CD4-positive, alpha-beta T cell treated with Interleukin-1 beta for 1 hour (primary cell): ENCODE measurements around the gene GALNT3.

Experiments used
- DNase-seq, 2 donors: peaks; one replicate each; pipeline ENCODE4 v3.0.0-alpha.2; 2020 to 2022

Gene GALNT3

GRCh38 chr2:165793779-165794535, at the start of gene GALNT3:
Gene GALNT3, minus strand, starts transcription at chr2:165794247. Its CDS starts 23,547 bp downstream, at chr2:165770700.
- peak; percentile 34 to 51 for DNase-seq

- DNase-seq, result no peak
Measured at GRCh38 chr2:165843351-165843750, 49.3 kb upstream of the GALNT3 start.

DNA sequence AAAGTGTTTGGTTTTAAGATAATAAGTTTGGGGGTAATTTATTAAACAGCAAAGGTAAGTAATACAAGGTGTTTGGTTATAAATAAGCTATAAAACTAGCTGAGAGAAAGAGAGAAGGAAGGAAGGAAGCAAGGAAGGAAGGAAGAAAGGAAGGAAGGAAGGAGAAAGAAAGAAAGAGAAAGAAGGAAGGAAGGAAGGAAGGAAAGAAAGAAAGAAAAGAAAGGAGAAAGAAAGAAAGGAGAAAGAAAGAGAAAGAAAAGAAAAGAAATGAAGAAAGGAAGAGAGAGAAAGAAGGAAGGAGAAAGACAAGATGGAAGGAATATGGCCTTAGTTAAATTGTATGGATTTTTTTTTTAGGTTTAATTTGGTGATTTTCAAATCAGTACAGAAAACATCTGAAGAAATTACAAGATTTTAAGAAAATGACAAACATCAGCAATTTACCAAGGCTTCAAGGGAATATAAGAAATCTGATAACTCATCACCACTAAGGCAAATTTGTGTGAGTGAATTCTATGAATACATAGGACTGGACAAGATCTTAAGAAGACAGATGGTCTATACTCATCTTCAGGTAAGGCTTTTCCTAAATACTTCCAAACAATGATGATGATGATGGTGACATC, 46.4 kb upstream of the GALNT3 start:
- no peak for DNase-seq

GRCh38 chr2:165839610-165840009, 45.6 kb upstream of the GALNT3 start:
- DNase-seq, result no peak

- DNase-seq, result no peak
Measured at GRCh38 chr2:165837122-165837521, 43.1 kb upstream of the GALNT3 start.

DNA sequence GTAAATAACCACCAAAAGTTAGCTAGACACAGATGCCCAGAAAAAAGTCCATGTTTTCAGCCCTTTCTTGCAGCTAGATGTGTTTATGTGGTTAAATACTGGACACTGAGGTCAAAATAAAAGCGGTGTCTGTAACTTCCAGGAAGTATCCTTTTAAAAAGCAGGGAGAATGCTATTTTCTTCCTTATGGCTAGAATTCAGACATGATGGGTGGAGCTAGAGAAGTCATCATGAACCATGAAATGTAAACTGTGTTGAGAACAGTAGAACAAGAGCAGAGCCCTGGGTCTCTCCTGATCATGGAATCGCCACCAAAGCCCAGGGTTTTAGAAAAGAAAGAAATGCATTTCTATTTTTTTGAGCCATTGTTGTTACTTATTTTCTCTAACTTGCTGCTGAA, 41.3 kb upstream of the GALNT3 start:
- DNase-seq, result no peak

DNA sequence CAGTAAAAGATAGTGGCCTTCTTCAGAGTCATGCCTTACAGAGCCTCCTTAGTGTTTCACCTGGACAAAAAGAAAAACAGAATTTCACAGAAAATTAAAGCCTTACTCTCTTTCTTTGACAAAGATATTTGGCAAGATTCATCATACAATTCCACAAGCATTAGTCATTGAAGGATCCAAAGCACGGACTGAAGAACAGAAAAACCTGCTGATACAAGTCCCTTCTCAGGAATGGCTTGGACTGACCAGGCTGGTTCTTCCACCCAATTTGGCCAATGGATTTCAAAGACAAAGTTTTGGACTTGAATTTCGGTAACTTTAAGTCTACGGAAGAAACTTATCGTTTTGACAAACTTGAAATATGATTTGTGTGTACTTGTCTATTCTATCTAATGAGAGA, 39.1 kb upstream of the GALNT3 start:
- DNase-seq, result no peak

GRCh38 chr2:165827921-165828276, 33.9 kb upstream of the GALNT3 start:
- no peak for DNase-seq

- DNase-seq, result no peak
Measured at GRCh38 chr2:165827016-165827920, 33.2 kb upstream of the GALNT3 start.

DNA sequence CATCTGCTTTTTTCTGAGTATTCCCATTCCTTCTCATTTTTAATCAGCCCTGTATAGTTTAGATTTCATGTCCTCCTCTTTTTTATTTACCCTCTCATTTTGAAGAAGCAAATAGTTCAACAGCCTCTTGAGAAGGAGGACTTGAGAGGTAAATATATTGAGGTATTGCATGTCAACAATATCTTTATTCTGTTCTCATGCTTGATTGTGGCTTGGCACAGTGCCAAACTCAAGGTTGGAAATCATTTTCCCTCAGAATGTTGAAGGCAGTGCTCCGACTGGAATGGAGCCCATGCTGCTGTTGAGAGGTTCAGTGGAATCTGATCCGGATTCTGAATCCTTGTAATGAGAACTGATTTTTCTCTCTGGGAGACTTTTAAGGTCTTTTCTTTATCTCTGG, 31.0 kb upstream of the GALNT3 start:
- no peak for DNase-seq

- DNase-seq, result no peak
Measured at GRCh38 chr2:165820296-165820695, 26.2 kb upstream of the GALNT3 start.

DNA sequence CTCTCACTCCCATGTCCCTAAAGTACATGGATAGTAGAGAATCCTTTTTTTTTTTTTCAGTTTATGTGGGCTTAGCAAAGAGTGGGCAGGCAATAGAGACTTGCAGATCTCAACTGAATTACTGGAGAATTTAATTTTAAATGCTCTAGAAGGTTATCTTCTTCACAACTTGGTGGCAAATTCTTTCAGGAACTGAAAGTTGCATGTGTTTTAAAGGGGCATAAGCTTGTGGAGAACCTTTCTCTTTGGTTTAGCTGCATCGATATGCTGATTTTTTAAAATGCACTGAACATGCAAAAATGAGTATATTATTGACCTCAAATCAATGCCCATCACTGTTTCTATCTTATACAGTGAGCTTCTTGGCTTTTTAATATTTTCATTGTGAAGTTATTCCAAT, 24.9 kb upstream of the GALNT3 start:
- no peak for DNase-seq

- DNase-seq, result no peak
Measured at GRCh38 chr2:165815299-165816141, 21.5 kb upstream of the GALNT3 start.

GRCh38 chr2:165814473-165814872, 20.4 kb upstream of the GALNT3 start:
- no peak for DNase-seq

DNA sequence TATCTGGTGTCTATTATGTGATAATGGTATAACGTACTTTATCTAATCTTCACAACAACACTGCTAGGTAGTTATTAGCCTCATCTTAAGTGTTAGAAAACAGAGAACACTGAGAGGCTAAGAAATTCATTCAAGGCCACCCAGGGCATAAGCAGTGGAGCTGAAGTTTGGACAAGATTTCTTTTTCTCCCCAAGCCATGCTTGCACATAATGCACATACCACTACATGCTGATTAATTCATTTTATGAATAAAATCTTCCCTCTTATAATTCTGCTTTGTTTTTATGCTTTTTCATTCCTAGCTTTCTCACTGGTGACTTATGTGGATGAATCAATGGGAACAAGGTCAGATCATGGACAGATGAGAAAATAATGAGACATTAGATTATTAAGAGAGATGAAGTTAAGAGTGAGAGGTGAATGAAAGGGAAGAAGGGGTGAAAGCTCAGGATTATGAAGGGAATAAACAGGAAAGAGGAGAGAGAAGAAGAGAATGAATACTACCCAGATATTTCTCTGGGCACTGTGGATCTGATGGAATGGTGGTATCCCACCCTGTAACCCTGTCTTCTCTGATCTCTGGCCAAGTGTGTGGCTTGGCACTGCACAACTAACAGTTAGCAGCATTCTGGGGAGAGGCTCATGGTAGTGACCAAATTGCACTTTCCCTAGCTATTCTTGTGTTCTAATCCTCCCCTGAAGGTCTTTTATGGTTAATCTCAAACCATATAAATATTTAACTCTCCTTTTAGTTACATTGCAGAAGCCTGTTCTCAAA, 17.7 kb upstream of the GALNT3 start:
- no peak for DNase-seq

- no peak for DNase-seq
Measured at GRCh38 chr2:165810418-165810817, 16.4 kb upstream of the GALNT3 start.

DNA sequence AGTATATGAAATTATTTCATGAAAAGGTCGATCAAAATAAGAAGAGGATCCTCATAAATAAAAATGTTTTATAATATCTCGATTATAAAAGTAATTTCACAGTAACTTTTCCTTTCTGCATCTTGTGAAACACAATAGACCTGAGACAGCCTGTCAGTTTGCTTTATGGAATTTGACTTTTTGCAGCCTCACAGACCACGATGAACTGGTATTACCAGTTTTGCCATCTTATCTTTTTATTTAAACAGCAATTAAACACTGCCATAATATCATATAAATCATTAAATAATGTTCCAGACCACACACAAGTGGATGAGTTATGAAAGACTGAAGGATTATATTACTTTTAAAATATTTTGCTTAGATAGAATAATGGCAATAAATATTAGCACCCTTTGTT, 10.7 kb upstream of the GALNT3 start:
- no peak for DNase-seq

DNA sequence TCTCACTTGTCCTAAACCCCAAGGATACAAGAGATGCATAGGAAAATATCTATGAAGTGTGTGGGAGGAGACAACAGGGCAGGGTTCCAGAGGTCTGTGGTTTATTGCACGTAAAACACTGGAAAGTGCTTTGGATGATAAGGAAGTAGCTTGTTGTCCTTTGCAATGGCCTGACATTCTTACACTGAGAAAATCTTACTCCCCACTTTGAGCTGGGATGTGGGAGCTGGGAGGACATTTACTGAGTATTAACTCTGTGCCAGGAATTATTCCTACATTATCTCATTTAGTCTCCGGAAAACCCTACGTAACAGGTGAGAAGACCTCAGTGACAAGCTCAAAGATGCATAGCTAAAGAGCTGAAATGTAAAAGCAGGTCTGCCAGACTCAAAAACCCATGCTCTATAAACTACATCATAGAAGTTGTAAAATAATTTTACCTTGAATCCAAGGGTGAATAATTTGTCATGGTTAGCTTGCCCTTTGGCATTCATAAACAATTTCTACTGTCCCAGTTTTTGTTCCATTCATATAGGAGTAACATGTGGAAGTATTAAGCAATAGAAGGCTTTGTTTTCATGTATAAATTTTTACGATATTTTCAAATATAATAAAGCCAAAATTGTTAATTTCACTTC, 9.2 kb upstream of the GALNT3 start:
- no peak for DNase-seq

DNA sequence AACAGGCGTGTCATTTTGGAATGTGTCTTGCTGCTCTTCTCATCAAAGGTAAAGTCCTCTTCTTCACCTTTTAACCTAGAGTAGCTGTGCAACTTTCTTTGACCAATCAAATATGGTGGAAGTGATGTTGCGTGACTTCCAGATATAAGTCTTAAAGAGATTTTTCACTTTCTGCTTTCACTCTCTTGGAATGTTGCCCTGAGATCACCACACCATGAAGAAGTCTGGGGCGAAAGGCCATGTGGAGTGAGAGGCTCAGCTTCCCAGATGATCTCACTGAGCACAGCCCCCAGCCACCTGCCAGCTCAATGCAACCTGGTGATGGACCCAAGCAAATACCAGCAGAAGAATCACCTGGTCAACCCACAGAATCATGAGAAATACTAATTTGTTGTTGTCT, 7.1 kb upstream of the GALNT3 start:
- DNase-seq, result no peak

- DNase-seq, result peak in 1 of 2 donors; percentile 24
Measured at GRCh38 chr2:165796819-165797530, 2.9 kb upstream of the GALNT3 start.

DNA sequence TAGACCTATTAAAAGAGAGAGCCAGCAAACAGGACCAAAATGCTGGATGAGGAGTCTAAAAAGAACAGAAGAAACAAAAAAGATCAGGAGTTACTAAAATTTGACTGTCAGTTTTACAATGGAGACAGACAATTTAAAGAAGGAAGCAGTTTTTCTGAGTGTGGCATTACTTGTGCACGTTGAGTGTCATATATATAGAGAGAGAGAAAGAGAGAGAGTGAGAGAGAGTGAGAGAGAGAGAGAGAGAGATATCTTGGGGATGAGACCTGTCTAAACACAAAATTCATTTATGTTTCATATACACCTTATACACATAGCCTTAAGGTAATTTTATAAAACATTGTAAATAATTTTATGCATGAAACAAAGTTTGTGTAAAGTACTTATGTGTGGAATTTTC, 2.1 kb upstream of the GALNT3 start:
- DNase-seq, result no peak
